T-helper 1 cell (primary cell): Measurements from ENCODE around the gene ACTA1.
"Not testable (repeated sequence)": the region's sequence is repeated elsewhere in the genome, so short reads cannot be mapped to it uniquely, and the experiment has no call there.

Experiments
- DNase-seq, 5 donors: peaks; one replicate each; pipeline ENCODE4 v3.0.0-alpha.2; 2012 to 2020
- total RNA-seq, 4 donors: gene quantifications; one replicate each; lab custom pipeline; 2026; lab: John Stamatoyannopoulos, UW

ACTA1 gene
- 0 to 0.12 (median 0.04) reads per million in 4 donors for total RNA-seq

- DNase-seq = no peak
Observed at GRCh38 chr1:229434005-229434640, at the start of gene ACTA1. ACTA1 (minus strand) TSS chr1:229434094; CDS start chr1:229433115, 979 bp downstream.

GRCh38 chr1:229482511-229482910 is 48.6 kb upstream of the ACTA1 start:
- DNase-seq = no peak

DNA sequence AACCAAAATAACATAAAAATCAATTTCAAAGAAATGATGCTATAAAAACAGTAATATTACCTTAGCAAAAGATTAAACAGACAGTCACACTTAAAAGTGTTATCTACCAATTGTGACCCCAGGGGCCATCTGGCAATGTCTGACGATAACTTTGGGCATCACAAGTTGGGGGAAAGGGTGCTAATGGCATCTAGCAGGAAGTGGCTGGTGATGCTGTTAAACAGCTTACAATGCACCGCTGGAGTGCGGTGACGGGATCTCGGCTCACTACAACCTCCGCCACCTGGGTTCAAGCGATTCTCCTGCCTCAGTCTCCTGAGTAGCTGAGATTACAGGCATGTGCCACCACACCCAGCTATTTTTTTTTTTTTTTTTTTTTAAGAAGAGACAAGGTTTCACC is 46.6 kb upstream of the ACTA1 start:
- no peak for DNase-seq

- no peak for DNase-seq
Observed at GRCh38 chr1:229479660-229480399, 45.9 kb upstream of the ACTA1 start.

DNA sequence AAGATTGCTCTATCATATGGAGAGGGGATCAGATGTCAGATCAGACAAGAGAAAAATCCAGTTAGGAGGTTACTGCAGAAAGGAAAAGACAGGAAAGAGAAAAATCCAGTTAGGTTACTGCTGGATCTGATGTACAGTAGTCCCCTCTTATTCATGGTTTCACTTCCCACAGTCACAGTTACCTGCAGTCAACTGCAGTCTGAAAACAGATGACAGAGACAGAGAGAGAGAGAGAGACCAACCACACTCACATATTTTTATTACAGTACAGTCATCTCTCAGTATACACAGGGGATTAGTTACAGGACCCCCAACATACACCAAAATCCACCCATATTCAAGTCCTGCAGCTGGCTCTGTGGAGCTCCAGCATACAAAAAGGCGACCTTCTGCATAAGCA is 45.0 kb upstream of the ACTA1 start:
- DNase-seq = no peak

GRCh38 chr1:229475859-229476258 is 42.0 kb upstream of the ACTA1 start:
- DNase-seq = not testable (repeated sequence)

- no peak for DNase-seq
Observed at GRCh38 chr1:229474509-229474908, 40.6 kb upstream of the ACTA1 start.

DNA sequence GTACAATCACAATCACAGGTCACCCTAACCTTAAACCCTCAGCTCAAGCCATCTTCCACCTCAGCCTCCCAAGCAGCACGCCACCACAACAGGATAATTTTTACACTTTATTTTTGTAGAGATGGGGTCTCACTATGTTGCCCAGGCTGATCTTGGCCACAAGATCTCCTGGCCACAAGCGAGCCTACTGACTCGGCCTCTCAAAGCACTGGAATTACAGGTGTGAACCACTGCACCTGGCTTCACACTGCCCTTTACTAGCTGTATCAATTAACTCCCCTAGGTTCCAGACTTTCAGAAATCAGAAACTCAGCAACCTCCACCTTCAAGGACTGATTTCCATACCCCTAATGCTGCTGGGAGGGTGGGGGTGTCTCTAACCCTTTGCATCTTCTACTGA is 37.3 kb upstream of the ACTA1 start:
- DNase-seq = no peak

- no peak for DNase-seq
Observed at GRCh38 chr1:229470406-229471043, 36.6 kb upstream of the ACTA1 start.

GRCh38 chr1:229466887-229467286 is 33.0 kb upstream of the ACTA1 start:
- DNase-seq = no peak

GRCh38 chr1:229464672-229465071 is 30.8 kb upstream of the ACTA1 start:
- no peak for DNase-seq

- DNase-seq = no peak
Observed at GRCh38 chr1:229461032-229461668, 27.3 kb upstream of the ACTA1 start.

GRCh38 chr1:229459815-229460214 is 25.9 kb upstream of the ACTA1 start:
- no peak for DNase-seq

DNA sequence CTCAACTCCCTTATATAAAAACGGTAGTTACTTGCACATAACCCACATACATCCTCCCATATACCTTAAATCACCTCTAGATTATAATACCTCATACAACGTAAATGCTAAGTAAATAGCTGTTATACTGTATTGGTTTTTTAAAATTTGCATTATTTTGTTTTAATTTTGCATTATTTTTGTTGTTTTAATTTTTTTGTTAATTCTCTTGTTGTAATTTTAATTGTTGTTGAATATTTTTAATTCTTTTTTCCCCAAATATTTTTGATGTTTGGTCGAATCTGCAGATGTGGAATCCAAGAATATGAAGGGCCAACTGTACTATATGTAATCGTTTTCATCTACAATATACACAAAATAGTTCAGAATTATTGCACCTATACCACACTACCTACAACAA is 23.5 kb upstream of the ACTA1 start:
- DNase-seq = no peak

DNA sequence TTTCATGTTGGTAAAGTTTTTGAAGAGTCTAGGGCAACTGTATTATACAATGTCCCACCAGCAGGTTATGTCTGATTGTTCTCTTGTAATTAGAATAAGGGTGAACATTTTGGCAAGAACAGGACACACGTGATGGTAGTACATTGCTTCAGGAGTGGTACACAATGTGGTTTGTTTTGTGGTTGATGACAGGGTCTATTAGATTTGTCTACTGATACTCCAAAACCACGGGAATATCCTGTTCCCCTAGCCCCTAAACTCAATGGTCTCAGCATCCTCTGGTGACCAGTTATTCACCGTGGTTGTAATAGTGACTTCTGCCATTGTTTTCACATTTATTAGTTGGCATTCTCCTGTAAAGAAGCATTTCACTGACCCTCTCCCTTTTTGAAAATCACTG is 22.1 kb upstream of the ACTA1 start:
- no peak for DNase-seq

- DNase-seq = no peak
Observed at GRCh38 chr1:229454056-229454455, 20.2 kb upstream of the ACTA1 start.

- no peak for DNase-seq
Observed at GRCh38 chr1:229452956-229453801, 19.3 kb upstream of the ACTA1 start.

- no peak for DNase-seq
Observed at GRCh38 chr1:229448845-229449244, 15.0 kb upstream of the ACTA1 start.

DNA sequence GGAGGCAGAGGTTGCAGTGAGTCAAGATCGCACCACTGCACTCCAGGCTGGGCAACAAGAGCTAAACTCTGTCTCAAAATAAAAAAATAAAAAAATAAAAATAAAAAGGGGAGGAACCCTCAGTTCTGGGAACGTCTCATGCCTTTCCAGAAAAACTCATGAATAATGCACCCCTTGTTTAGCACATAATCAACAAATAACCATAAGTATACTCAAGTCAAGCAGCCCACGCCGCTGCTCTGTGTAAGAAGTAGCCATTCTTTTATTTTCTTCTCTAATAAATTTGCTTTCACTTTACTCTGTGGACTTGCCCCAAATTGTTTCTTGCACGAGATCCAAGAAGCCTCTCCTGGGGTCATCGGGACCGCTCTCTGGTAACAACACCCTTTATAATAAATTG is 14.5 kb upstream of the ACTA1 start:
- no peak for DNase-seq

GRCh38 chr1:229447809-229448252 is 13.9 kb upstream of the ACTA1 start:
- no peak for DNase-seq

DNA sequence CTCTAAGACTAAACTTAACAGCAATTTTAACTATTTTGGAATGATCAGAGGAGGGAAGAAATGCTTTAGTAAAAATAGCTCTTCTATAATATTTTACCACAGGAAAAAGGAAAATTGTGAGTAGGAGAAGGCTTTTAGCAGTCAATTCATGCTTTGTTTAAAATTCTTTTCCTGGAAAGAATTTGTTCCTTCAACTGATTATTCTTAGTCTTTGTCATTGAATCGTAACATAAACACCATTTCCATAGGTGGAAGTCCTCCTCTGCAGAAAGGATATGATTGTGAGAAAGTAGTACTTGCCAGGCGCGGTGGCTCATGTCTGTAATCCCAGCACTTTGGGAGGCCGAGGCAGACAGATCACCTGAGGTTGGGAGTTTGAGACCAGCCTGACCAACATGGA is 11.9 kb upstream of the ACTA1 start:
- DNase-seq = no peak

DNA sequence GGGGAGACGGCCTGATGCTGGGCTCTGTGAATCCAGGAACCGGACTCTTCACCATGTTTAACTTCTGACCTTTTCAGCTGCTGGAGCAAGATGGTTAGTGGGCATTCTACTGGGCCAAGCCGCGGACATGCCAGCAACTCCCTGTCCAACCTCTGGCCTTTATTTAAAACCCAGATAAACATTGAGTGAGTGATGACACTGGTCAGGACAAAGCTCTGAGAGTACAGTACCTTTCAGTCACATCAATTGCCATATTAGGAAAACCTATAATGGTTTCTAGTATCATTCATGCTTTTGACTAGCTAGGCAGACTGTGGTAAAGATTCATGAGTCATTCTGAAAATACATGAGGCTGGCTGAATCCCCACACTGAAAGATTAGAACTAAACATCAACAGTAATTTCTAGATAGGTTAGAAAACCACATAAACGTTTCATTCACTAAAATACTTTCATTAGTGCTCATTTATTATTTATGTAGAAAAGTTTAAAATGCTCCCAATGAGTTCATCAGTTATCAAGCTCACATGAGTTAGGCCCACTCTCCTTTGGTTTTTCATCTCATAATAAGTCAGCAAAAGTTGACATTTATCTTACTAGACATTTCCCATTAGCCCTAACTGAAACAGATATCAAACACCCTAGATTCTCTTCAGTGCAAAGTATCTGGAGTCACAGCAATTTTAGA is 7.1 kb upstream of the ACTA1 start:
- peak in 1 of 5 donors; percentile 86 for DNase-seq
